Measurements from ENCODE around the gene PHF11.

The PHF11 gene

GRCh38 chr13:49453465-49453864 lies 42.3 kb upstream of the PHF11 start (continued):
- no peak for TF ChIP-seq ZNF670 (tag by site-specific recombination; IDR thresholded peaks at IDR 0.05; ENCODE audit: low read depth)

GRCh38 chr13:49454388-49455006 lies 41.3 kb upstream of the PHF11 start:
- Histone ChIP-seq H3K4me3 (ENCODE audit: low read depth, low read length) (no peak overlapping the region), H3K4me1 (ENCODE audit: control insufficient read depth, insufficient read depth, low read length) (no peaks in the 10 kb centered on the region), H3K9me3 (ENCODE audit: control insufficient read depth, insufficient read depth, low read depth, low read length) (no peaks in the 10 kb centered on the region), H3K36me3 (ENCODE audit: control insufficient read depth in 2 of 2, insufficient read depth in 1 of 2, low read length in 2 of 2) (no peaks in the 10 kb centered on the region), H3K27ac (ENCODE audit: extremely low read depth, low read depth, low read length) (no peak overlapping the region)
- POLR2A ChIA-PET = no interaction called here
- TF ChIP-seq ZNF621 (tag by site-specific recombination; IDR thresholded peaks at IDR 0.05) (no peak), ZNF394 (tag by site-specific recombination; IDR thresholded peaks at IDR 0.05; ENCODE audit: borderline replicate concordance) (no peak), ZNF843 (tag by site-specific recombination; IDR thresholded peaks at IDR 0.05) (no peak)
- CTCF ChIA-PET = no interaction called here

- H3K27ac ChIP-seq (ENCODE audit: extremely low read depth, low read depth, low read length) = no peak overlapping the region
- H3K9me3 ChIP-seq (ENCODE audit: control insufficient read depth, insufficient read depth, low read depth, low read length) = no peaks in the 10 kb centered on the region
- no peaks in the 10 kb centered on the region for H3K36me3 ChIP-seq (ENCODE audit: control insufficient read depth in 2 of 2, insufficient read depth in 1 of 2, low read length in 2 of 2)
- TF ChIP-seq ZNF274 (IDR thresholded peaks at IDR 0.05; ENCODE audit: low read length) (no peak), ZNF274 (tag by site-specific recombination; IDR thresholded peaks at IDR 0.05; ENCODE audit: borderline replicate concordance) (no peak), ZNF768 (tag by site-specific recombination; IDR thresholded peaks at IDR 0.05) (no peak), KLF7 (tag by site-specific recombination; IDR thresholded peaks at IDR 0.05; ENCODE audit: borderline replicate concordance) (no peak), GFI1B (tag by site-specific recombination; IDR thresholded peaks at IDR 0.05) (no peak), ZNF155 (tag by site-specific recombination; IDR thresholded peaks at IDR 0.05) (no peak), SCRT2 (tag by site-specific recombination; IDR thresholded peaks at IDR 0.05) (peak; percentile 75), ZNF416 (tag by site-specific recombination; IDR thresholded peaks at IDR 0.05) (no peak)
- H3K4me1 ChIP-seq (ENCODE audit: control insufficient read depth, insufficient read depth, low read length) = no peaks in the 10 kb centered on the region
- CTCF ChIA-PET = interaction anchor here (0.6 kb wide), 1 partner anchor 61 kb away, joined by 3 read pairs; no protein-coding TSS in a partner anchor
- no peak overlapping the region for H3K4me3 ChIP-seq (ENCODE audit: low read depth, low read length)
- POLR2A ChIA-PET = no interaction called here
Observed at GRCh38 chr13:49455007-49455398, 40.8 kb upstream of the PHF11 start.

GRCh38 chr13:49456156-49456555 lies 39.6 kb upstream of the PHF11 start:
- ChIA-PET CTCF (no interaction called here), POLR2A (no interaction called here)
- no peaks in the 10 kb centered on the region for H3K4me1 ChIP-seq (ENCODE audit: control insufficient read depth, insufficient read depth, low read length)
- no peak overlapping the region for H3K4me3 ChIP-seq (ENCODE audit: low read depth, low read length)
- no peak overlapping the region for H3K27ac ChIP-seq (ENCODE audit: extremely low read depth, low read depth, low read length)
- H3K9me3 ChIP-seq (ENCODE audit: control insufficient read depth, insufficient read depth, low read depth, low read length) = no peaks in the 10 kb centered on the region
- TF ChIP-seq GLIS1 (tag by site-specific recombination; IDR thresholded peaks at IDR 0.05) = no peak
- no peak for TF ChIP-seq ZBTB6 (tag by site-specific recombination; IDR thresholded peaks at IDR 0.05)
- no peak for TF ChIP-seq GLIS2 (tag by site-specific recombination; IDR thresholded peaks at IDR 0.05)
- TF ChIP-seq ZNF394 (tag by site-specific recombination; IDR thresholded peaks at IDR 0.05; ENCODE audit: borderline replicate concordance) = no peak
- TF ChIP-seq ZSCAN4 (tag by site-specific recombination; IDR thresholded peaks at IDR 0.05) = no peak
- H3K36me3 ChIP-seq (ENCODE audit: control insufficient read depth in 2 of 2, insufficient read depth in 1 of 2, low read length in 2 of 2) = peaks cover 0 to under 1% of the 10 kb centered on the region in 2 experiments; a peak in 1 of 3 replicates
